K562 treated with DMSO at 1 percent for 24 hours (cell line): ENCODE measurements around the gene LSS. TPM values are rescaled to one million over a fixed set of nuclear protein-coding genes. Genes with fewer than 3 reads are reported as not detected.

ENCODE experiments used
- total RNA-seq: library from RNA; unstranded; fragments of 300-600 nt; gene quantifications from 2 replicates; pipeline ENCODE4 v1.2.3, GENCODE V29; 2022; ENCODE audit warnings: low read depth; ENCODE audit not compliant: insufficient read depth

The LSS gene
- 58.5 and 60.8 TPM in 2 replicates for total RNA-seq

DNA sequence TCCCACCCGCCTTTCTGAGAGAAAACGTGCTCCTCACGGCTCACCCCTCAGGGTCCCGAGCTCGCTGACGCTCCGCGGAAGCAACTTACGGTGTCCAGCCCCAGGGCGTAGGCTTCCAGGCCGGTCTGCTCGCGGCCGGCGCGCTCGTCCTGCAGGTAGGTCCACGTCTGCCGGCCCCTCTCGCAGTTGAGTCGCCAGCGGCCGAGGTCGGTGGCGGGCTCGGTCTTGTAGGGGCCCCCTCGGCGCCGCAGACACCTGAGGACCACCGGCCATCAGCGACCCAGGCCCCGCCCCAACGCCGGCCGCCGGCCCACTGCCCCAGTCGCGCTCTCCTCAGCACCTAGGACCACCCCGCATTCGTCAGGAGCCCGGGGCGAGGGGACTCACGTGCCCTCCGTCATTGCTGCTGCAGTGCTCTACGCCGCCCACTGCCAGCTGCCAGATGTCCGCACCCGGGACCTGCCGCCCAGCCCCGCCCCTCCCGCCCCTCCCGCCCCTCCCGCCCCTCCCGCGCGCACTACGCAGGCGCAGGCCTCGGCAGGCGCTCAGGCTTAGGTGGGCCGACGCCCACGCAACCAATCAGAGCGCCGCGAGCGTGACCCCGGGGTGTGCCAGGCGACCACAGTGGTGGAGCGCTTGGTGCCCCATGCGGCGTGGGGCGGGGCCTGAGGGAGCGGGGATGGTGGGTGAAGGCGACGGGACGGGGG lies at the start of gene LSS:
TSS of gene LSS (minus strand) at position 430 of the 707 bp plus-strand sequence. CDS start at position 401, 29 bp downstream.

DNA sequence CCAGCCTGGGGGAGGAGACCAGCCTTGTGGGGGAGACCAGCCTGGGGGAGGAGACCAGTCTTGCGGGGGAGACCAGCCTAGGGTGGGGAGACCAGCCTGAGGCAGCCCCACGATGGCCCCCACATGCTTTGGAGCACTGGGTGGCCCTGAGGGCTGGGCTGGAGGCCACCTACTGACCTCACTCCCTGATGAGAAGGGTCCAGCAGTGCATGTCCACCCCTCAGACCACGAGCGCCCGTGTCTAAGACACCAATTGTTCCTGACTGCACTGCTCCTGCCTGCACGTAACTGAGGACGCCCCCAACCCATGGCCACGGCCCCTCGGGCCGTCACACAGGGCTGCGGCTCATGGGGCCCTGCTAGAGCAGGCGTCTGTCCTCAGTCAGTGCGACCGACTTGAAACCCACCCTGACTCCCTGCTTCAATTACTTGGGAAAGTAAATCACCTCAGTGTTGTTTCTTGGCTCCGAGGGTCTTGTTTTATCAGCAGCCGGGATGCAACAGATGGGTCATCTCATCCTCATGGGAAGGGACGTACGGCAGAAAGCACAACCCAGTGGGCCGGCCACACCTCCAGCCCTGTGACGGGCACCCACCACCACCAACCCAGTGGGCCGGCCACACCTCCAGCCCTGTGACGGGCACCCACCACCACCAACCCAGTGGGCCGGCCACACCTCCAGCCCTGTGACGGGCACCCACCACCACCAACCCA lies 44.5 kb downstream of the LSS start, which contains the start of gene SPATC1L:
TSS of gene SPATC1L (minus strand) at position 550 of the 715 bp plus-strand sequence. CDS start 1,643 bp downstream, outside the sequence.

DNA sequence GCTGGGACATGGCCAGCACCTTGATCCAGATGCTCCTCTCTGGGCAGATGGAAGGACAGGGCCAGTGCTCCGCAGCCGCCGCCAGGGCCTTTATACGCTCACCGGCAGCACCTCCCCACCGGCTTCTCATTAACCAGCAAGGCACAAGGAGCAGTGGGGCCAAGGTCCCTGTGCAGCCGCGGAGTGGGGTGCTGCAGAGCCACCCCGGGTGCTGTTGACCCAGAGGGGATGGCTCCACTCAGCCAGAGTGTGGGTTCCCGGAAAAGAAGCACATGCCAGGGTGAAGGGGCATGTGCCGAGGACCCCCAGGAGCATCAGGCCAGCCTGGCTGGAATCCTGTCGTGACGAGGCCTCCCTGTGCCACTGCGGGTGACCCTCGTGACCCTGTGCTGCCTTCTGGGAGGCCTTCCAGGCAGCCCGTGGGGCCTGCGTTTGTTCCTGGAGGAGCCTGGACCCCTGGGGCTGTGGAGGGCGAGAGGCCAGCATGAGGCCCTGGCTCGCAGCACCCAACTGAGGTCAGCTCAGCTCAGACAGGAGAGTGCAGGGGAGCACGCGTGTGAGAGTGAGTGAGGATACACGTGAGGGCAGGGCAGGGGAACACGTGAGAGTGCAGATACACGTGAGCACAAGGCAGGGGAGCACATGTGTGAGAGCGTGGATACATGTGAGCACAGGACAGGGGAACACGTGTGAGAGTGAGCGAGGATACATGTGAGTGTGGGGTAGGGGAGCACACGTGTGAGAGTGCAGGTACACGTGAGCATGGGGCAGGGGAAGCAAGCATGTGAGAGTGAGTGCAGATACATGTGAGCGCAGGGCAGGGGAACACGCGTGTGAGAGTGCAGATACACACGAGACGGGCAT lies 72.8 kb downstream of the LSS start, which contains the start of gene FTCD:
TSS of gene FTCD (minus strand) at position 66 of the 864 bp plus-strand sequence. CDS start at position 10, 56 bp downstream.

Other genes with a start within 250 kb of the LSS start
- 3.2 and 5.8 TPM in 2 replicates for gene COL6A1, start 247.0 kb downstream of the LSS start, total RNA-seq
- 12.4 and 15.2 TPM in 2 replicates for gene COL6A2, start 130.7 kb downstream of the LSS start, total RNA-seq
- gene FTCD, start 73.2 kb downstream of the LSS start, total RNA-seq = 1.0 and 1.4 TPM in 2 replicates
- gene SPATC1L, start 44.3 kb downstream of the LSS start, total RNA-seq = 95.6 and 98.6 TPM in 2 replicates
- 116 and 133 TPM in 2 replicates for gene MCM3AP, start 56.8 kb upstream of the LSS start, total RNA-seq
- gene YBEY, start 57.6 kb upstream of the LSS start, total RNA-seq = 35.7 and 36.4 TPM in 2 replicates
- gene C21orf58, start 95.1 kb upstream of the LSS start, total RNA-seq = 23.7 and 33.2 TPM in 2 replicates
- gene PCNT, start 95.4 kb upstream of the LSS start, total RNA-seq = 36.5 and 39.4 TPM in 2 replicates
- 20.0 and 24.7 TPM in 2 replicates for gene DIP2A, start 230.1 kb upstream of the LSS start, total RNA-seq